A549 (cell line): ENCODE results near the gene AUTS2. TPM values are rescaled to one million over a fixed set of nuclear protein-coding genes. Genes with fewer than 3 reads are reported as not detected.
A peak's percentile ranks its signal among the peaks of the same experiment; 100 is the strongest.

Experiments
- ATAC-seq, 2 experiments: fragments of 200-7000 bp in 1 of 2; fragments of >200 bp in 1 of 2; cut with Nextera tagmentation in 1 of 2; cut with Tn5 transposase in 1 of 2; 3 replicates each; pipeline versions ENCODE4 v1.8.0 to v1.9.1; 2018 to 2020; ENCODE audit warnings: mild to moderate bottlenecking in 1 of 2, moderate library complexity in 1 of 2
- CTCF ChIA-PET: fragments of 300-600 bp; sonication (Branson Sonifier 250); formaldehyde crosslinking; extraction: SDS; loops from one replicate; lab custom pipeline; 2021; ENCODE audit warnings: antibody characterized with exemption, inconsistent platforms; lab: Yijun Ruan, JAX
- POLR2A ChIA-PET: fragments of 350-600 bp; formaldehyde crosslinking; extraction: SDS; loops from one replicate; lab custom pipeline; 2021; ENCODE audit warnings: antibody characterized with exemption, inconsistent platforms; lab: Yijun Ruan, JAX
- DNase-seq, 2 experiments: peaks; one replicate each; pipeline versions ENCODE4 v3.0.0 to v3.0.0-alpha.2; 2011 to 2016; ENCODE audit warnings: low read depth in 1 of 2, low spot score in 1 of 2
- FAIRE-seq: peaks from 2 replicates; lab custom pipeline; 2011; peaks lifted over from hg19 to GRCh38; lab: Jason Lieb, UNC
- H3K27ac ChIP-seq, 2 experiments: fragments of >200 bp; sonication (Bioruptor Twin); formaldehyde crosslinking; 3 replicates each; pipeline ENCODE4 v1.5.1; 2016 to 2017
- H3K4me1 ChIP-seq: fragments of >200 bp; sonication (Bioruptor Twin); formaldehyde crosslinking; 3 replicates; pipeline ENCODE4 v1.6.1; 2016
- H3K4me2 ChIP-seq: fragments of >200 bp; sonication (Bioruptor Twin); formaldehyde crosslinking; 3 replicates; pipeline ENCODE4 v1.6.1; 2016
- H3K4me3 ChIP-seq: fragments of >200 bp; sonication (Bioruptor Twin); formaldehyde crosslinking; 3 replicates; pipeline ENCODE4 v1.5.1; 2016
- H3K9me3 ChIP-seq: fragments of >200 bp; sonication (Bioruptor Twin); formaldehyde crosslinking; 3 replicates; pipeline ENCODE4 v1.6.1; 2016
- BCL3 ChIP-seq: fragments of >200 bp; sonication (Bioruptor Twin); formaldehyde crosslinking; IDR thresholded peaks from 3 replicates; pipeline ENCODE4 v1.6.1; 2016
- CHD2 ChIP-seq: fragments of 150-350 bp; IDR thresholded peaks from 2 replicates; pipeline ENCODE4 v1.6.1; 2014; ENCODE audit warnings: low read length; ENCODE audit not compliant: partially characterized antibody
- CHD4 ChIP-seq: fragments of 200-600 bp; sonication (generic); IDR thresholded peaks from 2 replicates; pipeline ENCODE4 v1.6.1; 2016; ENCODE audit warnings: antibody characterized with exemption, mild to moderate bottlenecking, borderline replicate concordance
- CTCF ChIP-seq: fragments of >200 bp; sonication (Bioruptor Twin); formaldehyde crosslinking; IDR thresholded peaks from 3 replicates; pipeline ENCODE4 v1.5.1; 2016
- ESRRA ChIP-seq: fragments of 150-350 bp; IDR thresholded peaks from 2 replicates; pipeline ENCODE4 v1.6.1; 2014; ENCODE audit warnings: mild to moderate bottlenecking, low read length, borderline replicate concordance
- HEYL ChIP-seq: fragments of 250-450 bp; sonication (Bioruptor Pico); IDR thresholded peaks from 2 replicates; pipeline ENCODE4 v1.8.0; 2021; ENCODE audit warnings: mild to moderate bottlenecking, moderate library complexity
- HMGXB4 ChIP-seq: fragments of 250-450 bp; sonication (Bioruptor Pico); IDR thresholded peaks from 2 replicates; pipeline ENCODE4 v1.5.0; 2021; ENCODE audit warnings: mild to moderate bottlenecking, moderate library complexity, borderline replicate concordance
- HOXA7 ChIP-seq: fragments of 250-450 bp; sonication (Bioruptor Pico); IDR thresholded peaks from 2 replicates; pipeline ENCODE4 v1.5.0; 2020; ENCODE audit warnings: mild to moderate bottlenecking, moderate library complexity
- KDM5A ChIP-seq: fragments of 200-600 bp; sonication (generic); IDR thresholded peaks from 2 replicates; pipeline ENCODE4 v1.6.1; 2016; ENCODE audit warnings: antibody characterized with exemption, mild to moderate bottlenecking
- MAZ ChIP-seq: fragments of 150-350 bp; IDR thresholded peaks from 2 replicates; pipeline ENCODE4 v1.6.1; 2014; ENCODE audit warnings: antibody characterized with exemption, low read depth, low read length, borderline replicate concordance
- NFE2L2 ChIP-seq: fragments of 150-350 bp; conservative IDR thresholded peaks from 2 replicates; pipeline ENCODE4 v1.6.1; 2014; ENCODE audit warnings: low read length
- NR3C1 ChIP-seq: fragments of >200 bp; sonication (Bioruptor Twin); formaldehyde crosslinking; IDR thresholded peaks from 3 replicates; pipeline ENCODE4 v1.6.1; 2017
- PBX3 ChIP-seq: IDR thresholded peaks from 2 replicates; pipeline ENCODE4 v1.6.1; 2012
- PHF8 ChIP-seq: fragments of 200-600 bp; sonication (generic); IDR thresholded peaks from 2 replicates; pipeline ENCODE4 v1.6.1; 2016; ENCODE audit warnings: low read depth, mild to moderate bottlenecking, antibody characterized with exemption, moderate library complexity, borderline replicate concordance
- POLR2A ChIP-seq: IDR thresholded peaks from 2 replicates; pipeline ENCODE4 v1.6.1; 2012; ENCODE audit warnings: mild to moderate bottlenecking, low read length
- POLR2AphosphoS2 ChIP-seq: conservative IDR thresholded peaks from 2 replicates; pipeline ENCODE4 v1.6.1; 2012; ENCODE audit warnings: low read length, improper control_type of control experiment, inconsistent platforms
- RCOR1 ChIP-seq: fragments of 150-350 bp; IDR thresholded peaks from 2 replicates; pipeline ENCODE4 v1.6.1; 2014; ENCODE audit warnings: antibody characterized with exemption, low read length, low read depth
- RNF2 ChIP-seq: fragments of 200-600 bp; sonication (generic); IDR thresholded peaks from 2 replicates; pipeline ENCODE4 v1.6.1; 2016; ENCODE audit warnings: low read depth, mild to moderate bottlenecking, antibody characterized with exemption, moderate library complexity, borderline replicate concordance
- SMC3 ChIP-seq: fragments of >200 bp; sonication (Bioruptor Twin); formaldehyde crosslinking; IDR thresholded peaks from 3 replicates; pipeline ENCODE4 v1.6.1; 2018; ENCODE audit warnings: inconsistent platforms
- TP53 ChIP-seq: fragments of 250-450 bp; sonication (Bioruptor Pico); IDR thresholded peaks from 2 replicates; pipeline ENCODE4 v1.5.0; 2021; ENCODE audit warnings: mild to moderate bottlenecking, moderate library complexity
- ZC3H11A ChIP-seq: fragments of 450-650 bp; IDR thresholded peaks from 2 replicates; pipeline ENCODE4 v1.6.1; 2014; ENCODE audit warnings: antibody characterized with exemption, mild to moderate bottlenecking
- WGBS: methylation state at CpG from one replicate; pipeline ENCODE4 v1.1.6; 2017; ENCODE audit errors: missing lambda C conversion rate; 5-methylcytosine and 5-hydroxymethylcytosine counted together
- polyA plus RNA-seq, 4 experiments: library from polyadenylated mRNA; depleted of rRNA in 3 of 4; stranded (reverse); fragments of >200 nt; fragmentation: RNase III in 1 of 4; extraction: RNeasy Plus Mini Kit Qiagen cat#74134 plus additional on column Dnase treatment in 1 of 4; gene quantifications; 2 replicates in 3 of 4; 3 replicates in 1 of 4; pipeline ENCODE4 v1.2.3, GENCODE V29; 2011 to 2017
- TF ChIP-seq, protein P1 (sequence below): fragments of 250-450 bp; sonication (Bioruptor Pico); IDR thresholded peaks from 2 replicates; pipeline ENCODE4 v1.5.0; 2020; ENCODE audit warnings: low read depth, mild to moderate bottlenecking, moderate library complexity
- TF ChIP-seq, protein P2 (sequence below): fragments of 450-650 bp; IDR thresholded peaks from 2 replicates; pipeline ENCODE4 v1.6.1; 2014; ENCODE audit warnings: antibody characterized with exemption

Gene AUTS2
- polyA plus RNA-seq, 2 of the 4 experiments (the other 2 are of a cell fraction) = 1.6 to 3.6 TPM

GRCh38 chr7:69625798-69626197, 27.5 kb downstream of the AUTS2 start (continued):
- TF ChIP-seq NFE2L2 = no peak
- TF ChIP-seq BCL3 = no peak

DNA sequence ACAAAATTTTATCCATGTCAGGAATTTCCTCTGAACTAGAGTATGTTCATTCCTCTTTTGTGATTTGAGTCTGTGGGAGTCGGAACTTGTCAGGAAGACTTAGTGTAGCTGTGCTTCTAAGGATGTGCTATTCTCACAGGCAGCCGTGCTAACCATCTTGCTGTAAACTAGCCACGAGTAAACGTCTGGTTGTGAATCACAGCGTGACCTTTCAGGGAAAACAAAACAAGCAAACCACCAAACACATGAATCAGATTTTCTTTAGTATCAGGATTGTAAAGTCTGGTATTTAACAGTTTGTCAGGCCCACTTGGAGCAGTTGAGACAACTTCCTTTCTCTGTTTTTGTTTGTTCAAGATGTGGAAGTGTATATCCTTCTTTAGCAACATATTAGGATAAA, 32.0 kb downstream of the AUTS2 start:
- ATAC-seq (peak; percentile 42 to 54; a peak in 2 of 6 replicates), FAIRE-seq (peak; percentile 59), DNase-seq (peak in 1 of 2 experiments; percentile 25)
- Histone ChIP-seq H3K9me3 (no peaks in the 10 kb centered on the region), H3K4me2 (peak overlapping the region; percentile 65), H3K4me1 (peaks cover 13% of the 10 kb centered on the region), H3K4me3 (no peak overlapping the region), H3K27ac (0 out of 6 replicates have a peak overlapping the region, but pooled peaks of 1 of the 2 experiments have one; percentile 5)
- no peak for TF ChIP-seq PHF8
- no peak for TF ChIP-seq HEYL (CRISPR knock-in tag)
- TF ChIP-seq NR3C1 = no peak
- ChIA-PET POLR2A (no interaction called here), CTCF (interaction anchor here (1.6 kb wide), 1 partner anchor 11 kb away, joined by 5 read pairs; no protein-coding TSS in a partner anchor)
- WGBS = 19% methylated on average over 5 of the region's 5 CpGs

GRCh38 chr7:69631131-69631530, 32.9 kb downstream of the AUTS2 start:
- CTCF ChIA-PET = no interaction called here
- no peak overlapping the region for H3K27ac ChIP-seq
- 62% methylated on average over 3 of the region's 3 CpGs for WGBS
- FAIRE-seq (no peak), ATAC-seq (no peak), DNase-seq (no peak)
- peaks cover 13% of the 10 kb centered on the region for H3K4me1 ChIP-seq
- POLR2A ChIA-PET = no interaction called here
- H3K4me3 ChIP-seq = no peak overlapping the region
- TF ChIP-seq, protein P1, sequence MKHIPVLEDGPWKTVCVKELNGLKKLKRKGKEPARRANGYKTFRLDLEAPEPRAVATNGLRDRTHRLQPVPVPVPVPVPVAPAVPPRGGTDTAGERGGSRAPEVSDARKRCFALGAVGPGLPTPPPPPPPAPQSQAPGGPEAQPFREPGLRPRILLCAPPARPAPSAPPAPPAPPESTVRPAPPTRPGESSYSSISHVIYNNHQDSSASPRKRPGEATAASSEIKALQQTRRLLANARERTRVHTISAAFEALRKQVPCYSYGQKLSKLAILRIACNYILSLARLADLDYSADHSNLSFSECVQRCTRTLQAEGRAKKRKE = no peak
- TF ChIP-seq, protein P2, sequence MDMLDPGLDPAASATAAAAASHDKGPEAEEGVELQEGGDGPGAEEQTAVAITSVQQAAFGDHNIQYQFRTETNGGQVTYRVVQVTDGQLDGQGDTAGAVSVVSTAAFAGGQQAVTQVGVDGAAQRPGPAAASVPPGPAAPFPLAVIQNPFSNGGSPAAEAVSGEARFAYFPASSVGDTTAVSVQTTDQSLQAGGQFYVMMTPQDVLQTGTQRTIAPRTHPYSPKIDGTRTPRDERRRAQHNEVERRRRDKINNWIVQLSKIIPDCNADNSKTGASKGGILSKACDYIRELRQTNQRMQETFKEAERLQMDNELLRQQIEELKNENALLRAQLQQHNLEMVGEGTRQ = no peak
- TF ChIP-seq PHF8 (no peak), PBX3 (no peak), POLR2A (no peak), RNF2 (no peak), TP53 (CRISPR knock-in tag) (no peak), HOXA7 (CRISPR knock-in tag) (no peak), ESRRA (no peak), HMGXB4 (no peak), KDM5A (no peak)
- H3K4me2 ChIP-seq = no peak overlapping the region
- H3K9me3 ChIP-seq = no peaks in the 10 kb centered on the region

- DNase-seq (no peak), FAIRE-seq (no peak), ATAC-seq (no peak)
- Histone ChIP-seq H3K4me3 (no peak overlapping the region), H3K27ac (no peak overlapping the region), H3K4me2 (no peak overlapping the region), H3K4me1 (peaks cover 13% of the 10 kb centered on the region), H3K9me3 (no peaks in the 10 kb centered on the region)
- POLR2A ChIA-PET = no interaction called here
- 63% methylated on average over 3 of the region's 3 CpGs for WGBS
- CTCF ChIA-PET = no interaction called here
- TF ChIP-seq BCL3 = no peak
- no peak for TF ChIP-seq MAZ
- TF ChIP-seq CHD2 = no peak
- TF ChIP-seq CTCF = no peak
- TF ChIP-seq NFE2L2 = no peak
- no peak for TF ChIP-seq ZC3H11A
- no peak for TF ChIP-seq RCOR1
- TF ChIP-seq HEYL (CRISPR knock-in tag) = no peak
- TF ChIP-seq KDM5A = no peak
- TF ChIP-seq POLR2AphosphoS2 = no peak
- TF ChIP-seq CHD4 = no peak
- no peak for TF ChIP-seq SMC3
Observed at GRCh38 chr7:69632280-69632679, 34.0 kb downstream of the AUTS2 start.
